DOHH2 (cell line): ENCODE results near the gene CCR2.

Experiments
- H3F3A ChIP-seq: fragments of 200-600 bp; sonication (generic), shearing (Covaris generic); 2 replicates; pipeline ENCODE4 v1.6.0; 2016; ENCODE audit warnings: antibody characterized with exemption, mild to moderate bottlenecking; ENCODE audit not compliant: control insufficient read depth, insufficient read depth
- H3K27ac ChIP-seq: fragments of 200-600 bp; sonication (generic); 2 replicates; pipeline ENCODE4 v1.5.1; 2014; ENCODE audit warnings: low read depth, mild to moderate bottlenecking, low read length, moderate library complexity
- H3K27me3 ChIP-seq: fragments of 200-600 bp; sonication (generic); 2 replicates; pipeline ENCODE4 v1.6.1; 2014; ENCODE audit warnings: mild to moderate bottlenecking, low read length, mixed read lengths; ENCODE audit not compliant: control insufficient read depth
- H3K36me3 ChIP-seq: fragments of 200-600 bp; sonication (generic); 2 replicates; pipeline ENCODE4 v1.6.1; 2014; ENCODE audit warnings: mild to moderate bottlenecking, low read length, moderate library complexity, mixed read lengths; ENCODE audit not compliant: control insufficient read depth
- H3K4me1 ChIP-seq: fragments of 200-600 bp; sonication (generic); 2 replicates; pipeline ENCODE4 v1.6.1; 2014; ENCODE audit warnings: mild to moderate bottlenecking, low read length, mixed read lengths; ENCODE audit not compliant: control insufficient read depth
- H3K4me2 ChIP-seq: fragments of 200-600 bp; sonication (generic); 2 replicates; pipeline ENCODE4 v1.6.0; 2014; ENCODE audit warnings: mild to moderate bottlenecking, low read length, moderate library complexity
- H3K4me3 ChIP-seq: fragments of 200-600 bp; sonication (generic); 2 replicates; pipeline ENCODE4 v1.5.1; 2014; ENCODE audit warnings: mild to moderate bottlenecking, low read length, mixed read lengths
- H3K79me2 ChIP-seq: fragments of 200-600 bp; sonication (generic); 2 replicates; pipeline ENCODE4 v1.6.1; 2014; ENCODE audit warnings: mild to moderate bottlenecking, low read length, mixed read lengths; ENCODE audit not compliant: control insufficient read depth
- H3K9me2 ChIP-seq: fragments of 200-600 bp; sonication (generic); replicated peaks from 2 replicates; pipeline ENCODE4 v1.6.1; 2014; ENCODE audit warnings: mild to moderate bottlenecking, low read length, mixed read lengths; ENCODE audit not compliant: control insufficient read depth
- H3K9me3 ChIP-seq: fragments of 200-600 bp; sonication (generic); 2 replicates; pipeline ENCODE4 v1.6.1; 2014; ENCODE audit warnings: antibody characterized with exemption, low read length, mixed read lengths; ENCODE audit not compliant: control insufficient read depth, insufficient read depth
- H4K20me1 ChIP-seq: fragments of 200-600 bp; sonication (generic); 2 replicates; pipeline ENCODE4 v1.6.0; 2014; ENCODE audit warnings: low read depth, mild to moderate bottlenecking, antibody characterized with exemption, low read length, moderate library complexity; ENCODE audit not compliant: control insufficient read depth, insufficient read depth
- CTCF ChIP-seq: fragments of 200-600 bp; sonication (generic); IDR thresholded peaks from one replicate; pipeline ENCODE4 v1.5.1; 2014; ENCODE audit warnings: antibody characterized with exemption, mild to moderate bottlenecking, low read depth, low read length; ENCODE audit not compliant: poor library complexity, severe bottlenecking
- EZH2phosphoT487 ChIP-seq: fragments of 200-600 bp; sonication (generic); IDR thresholded peaks from 2 replicates; pipeline ENCODE4 v1.6.1; 2017; ENCODE audit warnings: borderline replicate concordance, mild to moderate bottlenecking, antibody characterized with exemption, low read length, moderate library complexity, mixed read lengths

The CCR2 gene

DNA sequence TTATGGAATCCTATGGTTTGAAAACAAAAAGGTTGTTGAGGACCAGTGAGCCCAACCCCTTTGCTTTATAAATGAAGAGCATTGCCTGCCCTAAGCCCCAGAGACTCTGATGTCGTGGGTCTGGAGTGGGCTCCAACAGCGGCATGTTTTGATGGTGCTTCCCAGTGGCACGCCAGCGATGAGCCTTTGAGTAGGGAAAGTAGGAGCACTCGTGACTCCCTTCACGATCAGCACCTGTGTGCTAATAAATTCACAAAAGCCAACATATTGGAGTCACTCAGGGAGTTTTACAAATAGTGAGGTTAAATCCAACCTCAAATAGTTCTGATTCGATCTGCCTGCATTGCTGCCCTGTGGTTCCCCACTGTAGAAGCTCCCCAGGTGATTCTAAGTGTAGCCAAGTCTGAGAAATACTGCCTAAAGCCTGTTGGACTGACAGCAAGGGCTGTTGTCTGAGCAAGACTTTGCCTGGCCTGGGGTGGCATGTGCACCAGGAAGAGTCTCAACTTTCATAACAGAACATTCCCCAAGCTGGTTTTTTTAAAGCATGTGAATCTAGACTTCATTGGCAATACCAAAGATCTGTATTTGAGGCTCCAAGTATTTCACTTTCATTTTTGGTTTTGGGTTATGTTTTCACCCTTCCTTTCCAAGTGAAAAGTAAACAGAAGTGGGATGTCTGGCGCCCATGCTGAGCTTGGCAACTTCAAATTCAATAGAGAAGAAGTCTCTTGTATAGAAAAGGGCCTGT, 26.7 kb downstream of the CCR2 start:
- H3K27me3 ChIP-seq, result peaks cover 32% of the 10 kb centered on the region
- H3K4me1 ChIP-seq, result peaks cover 10% of the 10 kb centered on the region
- no peak overlapping the region for H3K4me2 ChIP-seq
- TF ChIP-seq EZH2phosphoT487 (no peak), CTCF (no peak)
- no peaks in the 10 kb centered on the region for H4K20me1 ChIP-seq
- H3K9me2 ChIP-seq, result no peaks in the 10 kb centered on the region
- no peak overlapping the region for H3K27ac ChIP-seq
- H3K36me3 ChIP-seq, result no peaks in the 10 kb centered on the region
- no peaks in the 10 kb centered on the region for H3K79me2 ChIP-seq
- H3F3A ChIP-seq, result no peaks in the 10 kb centered on the region
- H3K4me3 ChIP-seq, result no peak overlapping the region
- no peaks in the 10 kb centered on the region for H3K9me3 ChIP-seq

- no peak for TF ChIP-seq CTCF
- no peak for TF ChIP-seq EZH2phosphoT487
- peaks cover 28% of the 10 kb centered on the region for H3K27me3 ChIP-seq
- no peak overlapping the region for H3K4me2 ChIP-seq
- H3K36me3 ChIP-seq, result no peaks in the 10 kb centered on the region
- H3K27ac ChIP-seq, result no peak overlapping the region
- H4K20me1 ChIP-seq, result no peaks in the 10 kb centered on the region
- peaks cover 10% of the 10 kb centered on the region for H3K4me1 ChIP-seq
- H3K79me2 ChIP-seq, result no peaks in the 10 kb centered on the region
- no peaks in the 10 kb centered on the region for H3K9me3 ChIP-seq
- no peaks in the 10 kb centered on the region for H3F3A ChIP-seq
- H3K4me3 ChIP-seq, result no peak overlapping the region
- no peaks in the 10 kb centered on the region for H3K9me2 ChIP-seq
These were observed 27.7 kb downstream of the CCR2 start for GRCh38 chr3:46381625-46382024.

- Histone ChIP-seq H3K27me3 (peaks cover 26% of the 10 kb centered on the region), H3K4me3 (no peak overlapping the region), H3K79me2 (no peaks in the 10 kb centered on the region), H4K20me1 (no peaks in the 10 kb centered on the region), H3K27ac (no peak overlapping the region), H3K9me2 (no peaks in the 10 kb centered on the region), H3K4me1 (peaks cover 10% of the 10 kb centered on the region), H3F3A (no peaks in the 10 kb centered on the region), H3K36me3 (no peaks in the 10 kb centered on the region), H3K4me2 (no peak overlapping the region), H3K9me3 (no peaks in the 10 kb centered on the region)
- TF ChIP-seq EZH2phosphoT487, result no peak
- TF ChIP-seq CTCF, result no peak
These were observed 29.5 kb downstream of the CCR2 start for GRCh38 chr3:46383211-46383950.
